Stomach smooth muscle (tissue), 2 donors: Measurements from ENCODE around the gene KCTD15.

Source experiments
- H3K27ac ChIP-seq: one replicate; pipeline ENCODE4 v1.7.0; 2013; ENCODE audit warnings: mild to moderate bottlenecking, low read length, inconsistent platforms
- H3K27me3 ChIP-seq, 2 donors: one replicate each; pipeline ENCODE4 v1.7.0; 2013; ENCODE audit warnings: low read length in 2 of 2; ENCODE audit not compliant: insufficient read depth in 2 of 2, control insufficient read depth in 1 of 2
- H3K36me3 ChIP-seq, 2 donors: one replicate each; pipeline ENCODE4 v1.7.0; 2013; ENCODE audit warnings: low read length in 2 of 2; ENCODE audit not compliant: control insufficient read depth in 2 of 2, insufficient read depth in 2 of 2
- H3K4me1 ChIP-seq: one replicate; pipeline ENCODE4 v1.7.0; 2013; ENCODE audit warnings: low read length; ENCODE audit not compliant: control insufficient read depth, insufficient read depth
- H3K4me3 ChIP-seq, 2 donors: one replicate each; pipeline ENCODE4 v1.7.0; 2013; ENCODE audit warnings: low read length in 2 of 2
- H3K9ac ChIP-seq, 2 donors: one replicate each; pipeline ENCODE4 v1.7.0; 2013; ENCODE audit warnings: low read length in 2 of 2, mild to moderate bottlenecking in 1 of 2
- H3K9me3 ChIP-seq, 2 donors: one replicate each; pipeline ENCODE4 v1.7.0; 2013; ENCODE audit warnings: low read length in 2 of 2; ENCODE audit not compliant: control insufficient read depth in 2 of 2
- donor health status: healthy.
- donor health status: Pancreatic carcinoma.

The KCTD15 gene

DNA sequence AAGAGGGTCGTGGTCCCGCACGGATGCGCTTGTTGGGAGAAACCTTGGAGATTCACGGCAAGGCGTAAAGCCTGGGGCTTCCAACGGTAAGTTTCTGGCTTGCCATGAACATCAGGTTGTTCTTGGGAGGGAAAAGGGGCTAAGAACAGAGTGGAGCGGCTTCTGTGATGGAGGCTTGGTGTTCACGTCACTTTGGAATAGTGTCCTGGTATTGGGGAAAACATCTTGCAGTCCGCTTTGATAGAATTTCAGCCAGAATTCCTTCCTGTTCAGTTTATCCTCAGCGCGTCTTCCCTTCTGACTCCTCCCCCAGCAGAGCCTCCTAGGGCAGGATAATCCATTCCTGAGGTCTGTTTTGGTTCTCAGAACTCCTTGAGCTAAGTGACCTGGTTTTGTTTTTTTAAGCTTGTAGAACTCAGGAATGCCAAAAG is 2.0 kb downstream of the KCTD15 start:
- peak overlapping the region; percentile 54 to 82 for H3K4me3 ChIP-seq
- peaks cover 15 to 20% of the 10 kb centered on the region in 2 donors for H3K36me3 ChIP-seq
- peak overlapping the region; percentile 87 for H3K27ac ChIP-seq
- H3K9me3 ChIP-seq = no peaks in the 10 kb centered on the region
- H3K4me1 ChIP-seq = peaks cover 30% of the 10 kb centered on the region
- peak overlapping the region; percentile 56 to 74 for H3K9ac ChIP-seq
- peaks cover 0 to 2% of the 10 kb centered on the region in 2 donors for H3K27me3 ChIP-seq

DNA sequence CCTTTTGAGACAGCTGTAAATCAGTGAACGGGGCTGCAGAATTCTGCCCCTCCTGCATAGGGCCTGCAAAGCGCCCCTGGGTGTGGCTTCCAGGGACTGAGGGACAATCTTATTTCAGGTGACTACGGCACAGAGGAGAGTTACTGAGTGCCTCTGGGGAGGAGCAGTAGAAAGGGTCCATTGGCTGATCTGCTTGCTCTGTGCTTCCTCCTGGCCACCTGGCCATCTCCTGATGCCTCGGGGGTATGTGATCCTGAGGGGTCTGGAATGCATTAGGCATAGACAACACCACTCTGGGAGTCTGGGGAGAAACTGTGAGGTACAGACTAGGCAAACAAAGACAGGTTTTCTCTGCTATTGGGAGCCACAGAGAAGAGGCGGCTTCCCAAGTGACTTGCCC is 2.8 kb downstream of the KCTD15 start:
- H3K27me3 ChIP-seq = peaks cover 0 to 2% of the 10 kb centered on the region in 2 donors
- peak overlapping the region; percentile 46 to 47 for H3K9ac ChIP-seq
- H3K4me3 ChIP-seq = peak overlapping the region; percentile 45 to 82
- peaks cover 18 to 20% of the 10 kb centered on the region in 2 donors for H3K36me3 ChIP-seq
- peak overlapping the region; percentile 87 for H3K27ac ChIP-seq
- H3K9me3 ChIP-seq = no peaks in the 10 kb centered on the region
- peaks cover 32% of the 10 kb centered on the region for H3K4me1 ChIP-seq

DNA sequence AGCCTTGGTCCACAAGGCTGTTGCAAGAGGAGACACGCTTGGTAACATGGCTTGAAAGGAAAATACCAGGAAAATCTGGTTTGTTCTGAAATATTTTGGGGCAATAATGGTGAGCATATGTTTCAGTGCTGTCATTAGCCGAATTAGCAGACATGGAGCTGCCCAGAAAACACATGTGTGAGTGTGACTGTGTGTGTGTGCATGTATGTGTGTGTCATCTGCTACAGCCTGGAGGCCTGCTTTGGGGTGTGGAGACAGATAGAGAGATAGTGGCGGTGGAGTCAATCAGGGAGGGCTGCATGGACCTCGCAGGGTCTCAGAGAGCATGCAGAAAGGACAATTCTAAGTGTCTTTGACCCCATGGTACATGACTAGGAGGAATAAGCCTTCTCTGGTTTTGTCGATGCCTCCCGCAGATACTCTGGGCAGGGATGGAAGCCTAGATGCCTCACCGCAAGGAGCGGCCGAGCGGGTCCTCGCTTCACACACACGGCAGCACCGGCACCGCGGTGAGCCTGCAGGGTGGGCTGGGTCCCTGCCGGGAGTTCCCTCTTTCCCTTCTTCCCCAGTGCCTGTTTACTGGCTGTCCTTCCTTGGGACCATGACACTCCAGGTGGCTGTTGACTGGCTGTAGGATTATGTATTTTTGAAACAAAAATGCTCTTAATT is 3.5 kb downstream of the KCTD15 start:
- H3K4me1 ChIP-seq = peaks cover 34% of the 10 kb centered on the region
- peak overlapping the region; percentile 87 for H3K27ac ChIP-seq
- H3K27me3 ChIP-seq = peaks cover 0 to 2% of the 10 kb centered on the region in 2 donors
- H3K9ac ChIP-seq = peak overlapping the region in 1 of 2 donors; percentile 13
- no peaks in the 10 kb centered on the region for H3K9me3 ChIP-seq
- peaks cover 22 to 25% of the 10 kb centered on the region in 2 donors for H3K36me3 ChIP-seq
- peak overlapping the region; percentile 5 to 82 for H3K4me3 ChIP-seq

DNA sequence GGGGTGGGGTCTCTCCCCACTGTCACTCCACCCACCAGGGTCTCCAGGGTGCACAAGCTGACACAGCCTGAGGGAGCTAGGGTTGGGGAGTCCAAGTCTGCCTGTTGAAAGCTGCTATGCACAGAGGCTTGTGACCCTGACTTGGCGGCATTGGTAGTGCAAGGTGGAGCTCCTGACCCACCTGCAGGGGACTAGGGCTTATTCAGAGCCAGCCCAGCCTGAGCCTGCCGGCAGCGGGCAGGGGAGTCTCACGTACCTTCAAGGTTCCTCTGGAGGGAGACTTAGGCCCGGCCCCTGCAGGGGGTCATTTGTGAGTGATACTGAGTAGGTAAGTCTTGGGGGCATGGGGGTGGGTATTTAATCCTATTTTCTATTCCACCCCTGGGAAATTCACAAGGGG is 4.7 kb downstream of the KCTD15 start:
- Histone ChIP-seq H3K4me3 (no peak overlapping the region), H3K9ac (no peak overlapping the region), H3K36me3 (peaks cover 30 to 31% of the 10 kb centered on the region in 2 donors), H3K27ac (no peak overlapping the region), H3K4me1 (peaks cover 43% of the 10 kb centered on the region), H3K27me3 (peaks cover 0 to 2% of the 10 kb centered on the region in 2 donors), H3K9me3 (no peaks in the 10 kb centered on the region)

DNA sequence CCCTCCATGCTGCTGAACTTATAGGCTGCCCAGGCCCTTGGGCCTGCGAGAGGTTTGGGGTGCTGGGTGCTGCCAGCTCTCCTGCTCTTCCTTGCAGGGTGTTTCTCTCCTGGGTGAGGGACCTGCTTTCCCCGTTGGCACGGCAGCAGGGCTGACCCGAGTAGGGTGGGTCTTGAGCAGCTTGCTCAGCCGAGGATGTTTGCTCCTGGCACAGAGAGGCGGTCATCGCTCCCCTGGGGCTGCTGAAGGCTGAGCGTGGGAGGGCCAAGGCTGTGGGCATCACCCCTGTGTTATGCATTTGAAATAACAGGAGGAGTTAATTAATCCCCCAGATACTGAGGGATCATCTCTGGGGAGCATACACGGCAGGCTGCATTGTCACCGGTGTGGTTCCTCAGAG is 5.3 kb downstream of the KCTD15 start:
- no peaks in the 10 kb centered on the region for H3K9me3 ChIP-seq
- H3K27ac ChIP-seq = no peak overlapping the region
- H3K4me1 ChIP-seq = peaks cover 43% of the 10 kb centered on the region
- H3K4me3 ChIP-seq = no peak overlapping the region
- no peak overlapping the region for H3K9ac ChIP-seq
- peaks cover 0 to 2% of the 10 kb centered on the region in 2 donors for H3K27me3 ChIP-seq
- H3K36me3 ChIP-seq = peaks cover 31 to 33% of the 10 kb centered on the region in 2 donors

DNA sequence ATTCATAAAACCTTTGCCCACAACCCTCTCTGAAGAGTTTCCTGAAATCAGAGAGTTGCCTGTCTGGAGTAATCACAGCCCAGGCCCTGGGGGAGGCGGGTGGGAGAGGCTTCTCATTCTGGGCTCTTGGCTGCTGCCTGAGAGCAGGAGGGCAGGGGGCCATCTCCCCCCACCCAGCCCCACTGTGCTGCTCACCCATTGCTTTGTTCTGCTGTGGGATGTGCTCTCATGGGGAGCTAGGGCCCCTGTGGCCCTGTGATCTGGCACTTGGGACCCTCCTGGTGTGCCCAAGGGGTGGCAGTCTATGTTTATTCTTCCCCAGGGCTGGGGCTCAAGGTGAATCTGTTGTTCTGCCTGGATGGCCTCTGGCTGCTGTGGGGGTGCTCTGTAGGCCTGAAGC is 6.1 kb downstream of the KCTD15 start:
- Histone ChIP-seq H3K4me3 (no peak overlapping the region), H3K4me1 (peaks cover 41% of the 10 kb centered on the region), H3K9me3 (no peaks in the 10 kb centered on the region), H3K27ac (peak overlapping the region; percentile 31), H3K27me3 (peaks cover 0 to 2% of the 10 kb centered on the region in 2 donors), H3K9ac (no peak overlapping the region), H3K36me3 (peaks cover 33% of the 10 kb centered on the region in 2 donors)

DNA sequence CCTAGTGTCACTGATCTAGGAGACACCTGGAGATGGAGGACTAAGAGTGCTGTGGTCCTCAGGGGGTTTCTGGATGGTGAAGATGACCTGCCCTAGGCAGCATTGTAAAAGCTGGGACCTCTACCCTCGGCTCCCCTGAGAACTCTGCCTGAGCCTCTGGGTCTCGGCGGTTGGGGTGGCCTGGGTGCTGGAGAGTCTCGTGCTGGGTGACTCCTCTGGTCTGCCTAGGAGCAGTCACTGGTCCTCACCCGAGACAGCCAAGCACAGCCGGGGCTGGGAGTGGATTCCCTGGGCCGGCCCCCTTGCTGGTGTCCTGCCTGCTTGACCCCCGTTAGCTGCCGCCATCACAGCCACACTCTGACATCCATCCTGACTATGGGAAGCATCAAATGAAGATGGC is 6.7 kb downstream of the KCTD15 start:
- Histone ChIP-seq H3K36me3 (peaks cover 36 to 39% of the 10 kb centered on the region in 2 donors), H3K9ac (no peak overlapping the region)

DNA sequence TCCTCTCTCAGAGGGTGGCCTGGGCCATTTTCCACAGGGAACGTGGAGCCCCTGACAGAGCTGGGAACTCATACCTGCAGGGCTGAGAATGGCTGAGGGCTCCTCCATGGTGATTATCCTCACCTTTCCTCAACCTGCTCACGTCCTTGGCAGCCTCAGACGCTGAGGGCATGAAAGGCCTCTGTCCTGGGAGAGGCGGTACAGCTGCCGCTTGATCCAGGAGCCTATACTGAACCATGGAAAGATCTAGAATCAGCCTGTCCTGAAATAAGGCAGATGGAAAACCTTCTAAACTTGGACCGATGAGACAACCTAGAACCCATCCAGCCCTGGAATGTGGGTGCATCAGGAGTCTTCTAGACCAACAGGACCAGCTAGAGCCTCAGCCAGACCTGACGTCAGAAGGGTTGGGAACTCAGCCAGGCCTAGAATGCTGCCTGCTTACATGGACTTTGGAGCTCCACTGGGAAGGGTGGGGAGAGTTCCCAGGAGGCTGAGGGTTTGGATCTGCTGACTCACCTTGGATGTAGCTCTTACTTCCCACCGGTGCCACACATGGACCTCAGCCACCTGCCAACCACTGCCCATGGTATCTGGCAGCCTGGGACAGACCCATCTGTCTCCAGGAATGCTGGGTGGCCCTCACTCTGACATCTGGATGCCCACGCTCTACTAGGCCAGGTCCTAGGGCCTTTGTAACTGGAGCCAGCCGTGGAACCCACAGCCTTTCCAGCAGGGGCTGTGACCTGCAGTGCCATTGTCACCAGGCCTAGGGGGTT is 7.5 kb downstream of the KCTD15 start:
- Histone ChIP-seq H3K9me3 (no peaks in the 10 kb centered on the region), H3K9ac (peak overlapping the region in 1 of 2 donors; percentile 13), H3K4me3 (peak overlapping the region in 1 of 2 donors; percentile 8), H3K27me3 (no peaks in the 10 kb centered on the region), H3K27ac (peak overlapping the region; percentile 64), H3K36me3 (peaks cover 36 to 42% of the 10 kb centered on the region in 2 donors), H3K4me1 (peaks cover 35% of the 10 kb centered on the region)

More for the DNA sequence above, 6.7 kb downstream of the KCTD15 start:
- Histone ChIP-seq H3K4me3 (no peak overlapping the region), H3K27me3 (peaks cover 0 to 2% of the 10 kb centered on the region in 2 donors), H3K4me1 (peaks cover 41% of the 10 kb centered on the region), H3K9me3 (no peaks in the 10 kb centered on the region), H3K27ac (peak overlapping the region; percentile 64)

DNA sequence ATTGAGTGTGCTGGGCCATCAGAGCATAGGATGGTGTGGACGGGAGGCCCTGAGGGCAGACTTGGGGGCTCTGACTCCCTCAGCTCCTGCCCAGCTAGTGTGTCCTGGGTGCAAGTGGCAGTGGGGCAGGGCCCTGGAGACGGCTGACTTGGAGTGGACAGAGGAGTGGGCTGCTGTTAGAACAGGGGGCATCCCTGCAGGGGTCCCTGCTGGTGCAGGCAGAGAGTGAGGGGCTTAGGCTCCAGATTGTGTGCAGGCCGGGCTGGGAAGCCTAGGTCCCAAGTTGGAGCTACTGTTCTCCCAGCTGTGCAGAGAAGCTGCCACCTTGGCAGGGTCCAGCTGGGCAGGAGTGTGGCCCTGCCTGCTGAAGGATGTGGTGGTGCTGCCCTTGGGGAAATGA is 8.6 kb downstream of the KCTD15 start:
- peaks cover 25% of the 10 kb centered on the region for H3K4me1 ChIP-seq
- H3K4me3 ChIP-seq = no peak overlapping the region
- no peaks in the 10 kb centered on the region for H3K27me3 ChIP-seq
- H3K9me3 ChIP-seq = no peaks in the 10 kb centered on the region
- peaks cover 41 to 43% of the 10 kb centered on the region in 2 donors for H3K36me3 ChIP-seq
- no peak overlapping the region for H3K27ac ChIP-seq
- H3K9ac ChIP-seq = no peak overlapping the region

DNA sequence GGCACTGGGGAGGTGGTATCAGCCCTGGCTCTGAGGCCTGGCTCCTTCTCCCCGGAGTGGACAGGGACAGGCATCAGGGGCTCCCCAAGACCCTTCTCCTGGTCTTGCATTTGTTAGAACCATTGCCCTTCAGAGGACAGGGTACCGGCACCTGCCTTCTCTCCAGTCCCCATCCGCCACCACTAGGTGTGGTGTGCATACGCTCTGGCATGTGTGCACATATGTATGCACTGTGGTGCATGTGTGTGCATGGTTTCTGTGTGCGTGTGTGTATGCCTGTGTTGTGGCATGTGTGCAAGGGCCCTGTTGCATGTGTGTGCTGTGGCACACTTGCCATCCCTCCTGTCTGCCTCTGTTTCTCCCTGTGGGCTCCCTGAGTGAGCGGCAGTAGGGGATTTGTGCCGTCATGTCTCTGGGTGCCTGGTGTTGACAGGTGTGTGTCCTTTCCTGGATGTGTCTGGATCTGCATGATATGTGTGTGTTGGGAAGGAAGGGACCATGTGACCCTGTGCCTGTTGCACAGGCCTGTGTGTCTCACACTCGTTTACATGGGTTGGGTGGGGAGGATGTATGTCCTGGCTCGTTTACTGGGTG is 9.3 kb downstream of the KCTD15 start:
- Histone ChIP-seq H3K27ac (no peak overlapping the region), H3K27me3 (no peaks in the 10 kb centered on the region), H3K4me3 (no peak overlapping the region), H3K9me3 (no peaks in the 10 kb centered on the region), H3K9ac (no peak overlapping the region), H3K4me1 (peaks cover 25% of the 10 kb centered on the region), H3K36me3 (peaks cover 35 to 41% of the 10 kb centered on the region in 2 donors)
